Lower lobe of right lung (tissue), 2 donors: Measurements from ENCODE around the gene FSTL3. TPM values are rescaled to one million over a fixed set of nuclear protein-coding genes. Genes with fewer than 3 reads are reported as not detected.

ENCODE experiments used
- ATAC-seq, 2 donors: fragments of 200-7000 bp; cut with Tn5 transposase; one replicate each; pipeline ENCODE4 v1.9.1; 2020 to 2022; ENCODE audit warnings: mild to moderate bottlenecking in 2 of 2, moderate library complexity in 2 of 2
- DNase-seq: peaks from one replicate; pipeline ENCODE4 v3.0.0-alpha.2; 2020
- H3K27ac ChIP-seq: fragments of 200-600 bp; one replicate; pipeline ENCODE4 v1.8.0; 2022
- H3K27me3 ChIP-seq: fragments of 200-600 bp; one replicate; pipeline ENCODE4 v1.8.0; 2022; ENCODE audit warnings: low read depth
- H3K36me3 ChIP-seq: fragments of 200-600 bp; one replicate; pipeline ENCODE4 v1.8.0; 2022; ENCODE audit warnings: mild to moderate bottlenecking
- H3K4me1 ChIP-seq: fragments of 200-600 bp; one replicate; pipeline ENCODE4 v1.8.0; 2022
- H3K4me3 ChIP-seq: fragments of 200-600 bp; one replicate; pipeline ENCODE4 v1.8.0; 2022; ENCODE audit warnings: mild to moderate bottlenecking
- H3K9me3 ChIP-seq: fragments of 200-600 bp; one replicate; pipeline ENCODE4 v1.8.0; 2022
- CTCF ChIP-seq: fragments of 200-600 bp; IDR thresholded peaks from one replicate; pipeline ENCODE4 v1.8.0; 2022; ENCODE audit warnings: antibody characterized with exemption, mild to moderate bottlenecking
- intact Hi-C: fragments of 100-400 bp; cut with DNase I; formaldehyde crosslinking; loops from one replicate; pipeline ENCODE4 v1.11.0; 2022
- total RNA-seq: library from RNA; stranded (reverse); fragmentation: NEBNext Ultra II Directional; extraction: Animal tissue kit (Norgen Biotek cat#: 25700); gene quantifications from one replicate; pipeline ENCODE4 v1.2.1, GENCODE V29; 2021
- donor health status: DM: no; HTN: yes; CAD: no; lungs with severe emphysema.

The FSTL3 gene
- total RNA-seq, 1 donor from 2014 or later, result 48.0 TPM

- Histone ChIP-seq H3K4me3 (no peak overlapping the region), H3K27me3 (no peaks in the 10 kb centered on the region), H3K4me1 (peaks cover 9% of the 10 kb centered on the region), H3K27ac (no peak overlapping the region), H3K9me3 (no peaks in the 10 kb centered on the region), H3K36me3 (peaks cover 7% of the 10 kb centered on the region)
- no peak for ATAC-seq
- TF ChIP-seq CTCF, result no peak
- intact Hi-C loops, result loop anchor here (5.0 kb wide), 1 partner anchor 63 kb away; no protein-coding TSS in a partner anchor
- DNase-seq, result no peak
Measured at GRCh38 chr19:729965-730668, 53.9 kb downstream of the FSTL3 start.

- no peak for TF ChIP-seq CTCF
- no peak for DNase-seq
- H3K27me3 ChIP-seq, result no peaks in the 10 kb centered on the region
- ATAC-seq, result no peak
- H3K4me1 ChIP-seq, result peaks cover 9% of the 10 kb centered on the region
- H3K27ac ChIP-seq, result no peak overlapping the region
- no peaks in the 10 kb centered on the region for H3K9me3 ChIP-seq
- H3K4me3 ChIP-seq, result no peak overlapping the region
- H3K36me3 ChIP-seq, result peaks cover 7% of the 10 kb centered on the region
- intact Hi-C loops, result loop anchor here (5.0 kb wide), 1 partner anchor 64 kb away; no protein-coding TSS in a partner anchor
Measured at GRCh38 chr19:731000-731399, 54.8 kb downstream of the FSTL3 start.

- no peak for DNase-seq
- no peak for ATAC-seq
- peaks cover 6% of the 10 kb centered on the region for H3K36me3 ChIP-seq
- H3K4me1 ChIP-seq, result peaks cover 9% of the 10 kb centered on the region
- no peaks in the 10 kb centered on the region for H3K9me3 ChIP-seq
- no peak overlapping the region for H3K4me3 ChIP-seq
- no peak for TF ChIP-seq CTCF
- intact Hi-C loops, result loop anchor here (5.0 kb wide), 1 partner anchor 65 kb away; no protein-coding TSS in a partner anchor
- H3K27ac ChIP-seq, result no peak overlapping the region
- no peaks in the 10 kb centered on the region for H3K27me3 ChIP-seq
Measured at GRCh38 chr19:732148-733069, 56.2 kb downstream of the FSTL3 start.

Other genes starting within 250 kb of the FSTL3 start
- gene SHC2, start 215.4 kb upstream of the FSTL3 start, total RNA-seq, result 24.0 TPM
- 0.92 TPM for gene MADCAM1, start 179.9 kb upstream of the FSTL3 start, total RNA-seq
- 18.8 TPM for gene TPGS1, start 168.9 kb upstream of the FSTL3 start, total RNA-seq
- gene CDC34, start 144.6 kb upstream of the FSTL3 start, total RNA-seq, result 40.0 TPM
- gene GZMM, start 132.3 kb upstream of the FSTL3 start, total RNA-seq, result 3.6 TPM
- 366 TPM for gene BSG, start 103.8 kb upstream of the FSTL3 start, total RNA-seq
- 0.24 TPM for gene HCN2, start 86.5 kb upstream of the FSTL3 start, total RNA-seq
- 42.5 TPM for gene POLRMT, start 42.9 kb upstream of the FSTL3 start, total RNA-seq
- gene FGF22, start 36.5 kb upstream of the FSTL3 start, total RNA-seq, result 0.65 TPM
- 27.0 TPM for gene RNF126, start 13.2 kb upstream of the FSTL3 start, total RNA-seq
- gene PRSS57, start 19.1 kb downstream of the FSTL3 start, total RNA-seq, result not detected
- gene PALM, start 32.5 kb downstream of the FSTL3 start, total RNA-seq, result 37.0 TPM
- 8.9 TPM for gene MISP, start 74.7 kb downstream of the FSTL3 start, total RNA-seq
- gene PTBP1, start 121.1 kb downstream of the FSTL3 start, total RNA-seq, result 254 TPM
- gene PLPPR3, start 145.6 kb downstream of the FSTL3 start, total RNA-seq, result 2.1 TPM
- gene AZU1, start 151.4 kb downstream of the FSTL3 start, total RNA-seq, result 1.7 TPM
- not detected for gene PRTN3, start 164.6 kb downstream of the FSTL3 start, total RNA-seq
- 0.97 TPM for gene ELANE, start 175.9 kb downstream of the FSTL3 start, total RNA-seq
- gene CFD, start 183.3 kb downstream of the FSTL3 start, total RNA-seq, result 282 TPM
- 46.1 TPM for gene MED16, start 216.8 kb downstream of the FSTL3 start, total RNA-seq
- not detected for gene RNU6-9, start 217.1 kb downstream of the FSTL3 start, total RNA-seq
- 46.0 TPM for gene R3HDM4, start 236.8 kb downstream of the FSTL3 start, total RNA-seq
- not detected for gene KISS1R, start 240.9 kb downstream of the FSTL3 start, total RNA-seq
- gene ARID3A, start 249.6 kb downstream of the FSTL3 start, total RNA-seq, result 16.9 TPM